SKM-1 (cell line): Measurements from ENCODE around the gene CNNM2.
"Not testable (repeated sequence)": the region's sequence is repeated elsewhere in the genome, so short reads cannot be mapped to it uniquely, and the experiment has no call there.

Experiments used
- DNase-seq: peaks from one replicate; lab custom pipeline; 2025; ENCODE audit not compliant: unreplicated experiment; lab: John Stamatoyannopoulos, UW

CNNM2 gene

DNA sequence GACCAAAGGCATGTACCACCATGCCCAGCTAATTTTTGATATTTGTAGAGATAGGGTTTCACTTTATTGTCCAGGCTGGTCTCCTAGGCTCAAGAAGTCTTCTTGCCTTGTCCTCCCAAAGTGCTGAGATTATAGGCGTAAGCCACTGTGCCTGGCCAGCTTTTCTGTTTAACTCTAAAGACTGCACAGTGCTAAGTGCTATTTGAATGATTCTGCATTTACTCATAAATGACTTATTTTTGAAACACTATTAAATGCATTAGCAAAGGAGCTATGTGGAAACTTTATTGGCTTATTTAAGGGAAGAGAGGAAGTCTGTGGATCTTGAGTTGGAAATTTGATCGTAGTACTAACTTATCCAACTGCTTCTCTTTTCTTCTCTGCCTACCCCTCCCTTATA is 185.9 kb downstream of the CNNM2 start:
- DNase-seq: no peak

DNA sequence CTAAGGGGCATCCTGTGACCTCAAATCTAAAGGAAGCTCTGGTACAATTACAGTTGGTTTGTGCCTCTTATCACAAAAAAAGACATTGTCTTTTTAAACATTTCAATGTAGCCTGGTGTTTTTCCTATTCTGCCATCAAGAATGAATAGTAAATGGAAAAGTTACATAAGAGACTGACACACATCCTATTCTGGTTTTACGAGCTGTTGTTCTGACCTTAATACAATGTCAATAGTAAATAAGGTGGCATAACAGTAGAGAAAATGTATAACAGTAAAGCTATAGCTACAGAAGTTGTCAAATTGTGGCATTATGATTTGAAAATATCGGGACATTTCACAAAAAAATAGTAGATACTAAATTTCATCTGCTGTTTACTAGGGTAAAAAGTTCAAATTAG is 186.6 kb downstream of the CNNM2 start:
- no peak for DNase-seq

DNA sequence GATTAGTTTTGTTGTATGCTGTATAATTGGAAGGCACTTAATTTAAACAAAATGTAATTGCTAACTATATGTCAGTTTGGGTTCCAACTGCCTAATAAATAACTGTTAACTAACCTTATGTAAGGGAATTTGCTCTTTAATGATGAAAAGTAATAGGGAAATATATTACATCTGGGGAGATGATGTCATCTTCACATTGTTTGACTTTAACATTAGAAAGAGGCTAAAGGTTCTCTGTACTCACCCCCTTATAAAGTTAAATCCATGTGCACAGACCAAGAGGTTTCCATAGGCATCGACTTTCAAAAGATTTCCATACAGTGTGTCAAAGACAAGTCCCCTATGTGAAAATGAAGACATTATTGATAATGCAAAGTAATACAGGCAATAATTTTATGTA is 187.4 kb downstream of the CNNM2 start:
- no peak for DNase-seq

DNA sequence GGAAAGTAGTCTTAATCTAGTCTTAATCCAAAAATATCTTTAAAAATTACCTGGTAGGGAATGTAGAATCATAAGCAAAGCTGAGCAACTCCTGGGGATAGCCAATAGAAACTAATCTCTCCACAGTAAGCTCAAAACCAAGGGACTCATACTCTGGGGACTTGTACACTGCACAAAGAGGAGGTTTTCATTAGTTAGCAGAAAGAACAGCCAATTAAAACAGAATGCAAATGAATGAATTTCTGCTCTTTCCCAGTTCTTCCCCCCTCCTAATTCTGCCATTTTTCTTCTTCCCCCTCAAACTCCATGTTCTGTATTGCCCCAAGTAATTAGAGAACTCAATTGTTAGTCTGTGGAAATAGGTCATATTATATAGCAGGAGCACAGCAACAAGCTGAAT is 188.4 kb downstream of the CNNM2 start:
- DNase-seq: no peak

DNA sequence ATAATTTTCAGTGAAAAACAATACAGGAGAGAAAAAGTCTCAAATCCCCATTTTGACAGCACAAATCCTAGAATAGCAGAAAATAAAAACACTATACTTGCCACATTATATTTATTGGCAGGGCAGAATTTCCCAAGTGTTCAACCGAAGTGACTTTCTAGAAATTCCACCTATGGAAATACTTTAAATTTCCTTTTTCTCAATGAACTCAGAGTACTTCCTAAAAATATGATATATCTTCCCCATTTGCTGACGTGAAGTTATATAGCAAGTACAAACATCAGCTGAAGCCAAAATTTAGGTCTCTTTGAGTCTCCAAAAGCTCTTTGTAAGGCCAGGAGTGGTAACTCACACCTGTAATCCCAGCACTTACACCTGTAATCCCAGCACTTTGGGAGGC is 191.7 kb downstream of the CNNM2 start:
- DNase-seq: no peak

DNA sequence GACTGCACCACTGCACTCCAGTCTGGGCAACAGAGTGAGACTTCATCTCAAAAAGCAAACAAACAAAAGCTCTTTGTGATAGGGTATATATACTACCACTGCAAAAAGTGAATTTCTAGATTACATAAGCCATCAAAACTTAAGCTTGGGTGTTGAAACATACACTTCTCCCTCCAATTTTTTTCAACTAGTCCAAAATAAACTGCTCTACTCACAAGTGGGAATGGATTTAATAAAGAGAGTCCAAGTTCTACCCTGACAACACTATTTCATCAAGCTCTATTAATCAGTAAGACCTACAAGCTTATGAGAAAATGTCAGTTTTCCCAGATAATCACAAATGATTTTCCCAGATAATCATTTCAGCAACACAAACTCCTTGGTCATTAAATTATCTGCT is 192.3 kb downstream of the CNNM2 start:
- DNase-seq: no peak

DNA sequence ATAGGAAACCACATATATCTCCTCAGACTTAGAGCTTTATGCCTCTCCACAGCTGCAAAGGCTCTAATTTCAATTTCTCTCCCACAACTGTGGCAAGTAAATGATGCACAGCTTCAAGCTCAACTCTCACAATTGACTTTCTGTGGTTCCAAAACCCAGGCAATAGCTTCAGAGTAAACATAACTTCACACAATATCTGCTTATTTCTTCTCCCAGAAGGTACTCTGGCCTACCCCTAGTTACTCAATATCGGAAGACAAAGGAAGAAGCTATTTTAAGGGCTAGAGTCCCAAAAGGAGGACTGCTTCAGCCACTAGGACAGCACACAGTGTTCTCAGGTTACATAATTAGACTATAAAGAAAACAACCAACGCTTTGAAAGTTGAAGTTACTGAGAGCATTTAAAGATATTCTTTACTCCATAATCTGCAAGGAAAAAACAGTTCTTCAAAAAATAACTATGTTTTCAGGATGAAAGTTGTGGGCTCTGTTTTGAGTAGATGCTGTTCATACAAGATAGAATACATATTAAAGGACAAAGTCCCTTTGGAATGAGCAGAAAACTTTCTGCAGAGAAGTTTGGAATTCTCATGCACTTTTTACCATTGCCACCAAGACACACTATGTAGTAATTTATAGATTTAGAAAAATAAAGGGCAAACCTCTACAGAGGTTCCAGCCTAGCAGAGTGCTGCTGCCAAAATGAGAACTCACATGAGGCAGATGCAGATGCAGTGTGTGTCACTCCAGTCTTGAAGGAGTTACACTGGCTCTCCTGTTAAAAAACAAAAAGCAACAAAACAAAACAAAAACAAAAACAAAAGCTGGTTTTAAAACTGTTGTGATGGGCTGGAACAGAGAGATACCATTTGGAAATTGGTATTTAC is 193.2 kb downstream of the CNNM2 start:
- no peak for DNase-seq

DNA sequence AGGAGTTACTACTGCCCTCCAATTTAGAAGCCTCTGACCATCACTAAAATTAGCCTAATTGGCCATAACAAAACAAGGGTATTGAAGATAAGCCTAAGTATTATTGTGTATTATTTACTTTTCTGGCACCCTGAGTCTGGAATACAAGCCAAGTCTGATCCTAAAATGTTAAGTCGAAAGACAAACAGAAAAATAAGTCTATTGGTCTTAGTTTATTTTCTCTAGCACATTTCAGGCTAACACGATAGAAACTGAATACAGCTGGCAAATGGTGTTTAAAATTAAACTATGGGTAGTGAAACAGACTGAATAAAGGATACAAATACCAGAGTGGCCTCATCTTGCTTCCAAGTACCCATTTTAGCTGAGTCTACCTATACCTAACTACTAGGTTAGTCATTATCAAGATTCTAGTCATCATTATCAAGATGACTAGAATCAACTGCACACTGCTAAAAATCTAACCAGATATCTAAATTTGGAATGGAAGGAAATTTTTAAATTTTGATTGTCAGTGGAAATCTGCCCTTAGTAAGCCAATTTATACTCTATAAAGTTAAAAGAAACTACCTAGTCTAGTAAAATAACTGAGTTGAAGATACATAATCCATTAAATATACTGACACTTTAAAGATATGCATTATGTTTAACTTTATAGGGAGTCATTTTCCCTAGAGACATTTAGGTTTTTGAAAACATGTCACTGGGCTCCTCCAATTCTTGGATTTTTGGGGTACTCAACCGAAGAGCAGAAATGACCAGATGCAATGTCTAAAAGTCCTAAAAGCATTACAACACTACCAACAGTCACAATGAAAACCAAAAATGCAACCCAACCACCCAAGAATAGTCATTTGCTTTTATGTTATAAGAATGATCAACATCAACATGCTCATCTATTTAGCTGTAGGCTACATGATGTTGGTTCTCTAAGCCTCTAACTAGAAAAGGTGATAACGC is 194.1 kb downstream of the CNNM2 start:
- no peak for DNase-seq

DNA sequence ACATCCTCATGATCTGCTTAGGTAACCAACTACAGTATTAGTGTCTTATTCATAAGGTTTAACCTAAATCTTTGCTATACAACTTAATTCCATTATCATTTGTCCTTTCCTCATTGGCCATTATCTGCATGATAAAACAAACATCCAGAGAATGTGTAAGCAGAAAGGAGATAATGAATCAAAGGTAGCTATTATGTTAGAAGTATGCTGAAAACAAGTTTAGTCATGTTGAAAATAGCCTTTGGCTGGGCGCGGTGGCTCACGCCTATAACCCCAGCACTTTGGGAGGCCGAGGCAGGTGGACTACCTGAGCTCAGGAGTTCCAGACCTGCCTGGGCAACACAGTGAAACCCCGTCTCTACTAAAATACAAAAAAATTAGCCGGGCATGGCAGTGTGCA is 196.8 kb downstream of the CNNM2 start:
- DNase-seq: no peak

DNA sequence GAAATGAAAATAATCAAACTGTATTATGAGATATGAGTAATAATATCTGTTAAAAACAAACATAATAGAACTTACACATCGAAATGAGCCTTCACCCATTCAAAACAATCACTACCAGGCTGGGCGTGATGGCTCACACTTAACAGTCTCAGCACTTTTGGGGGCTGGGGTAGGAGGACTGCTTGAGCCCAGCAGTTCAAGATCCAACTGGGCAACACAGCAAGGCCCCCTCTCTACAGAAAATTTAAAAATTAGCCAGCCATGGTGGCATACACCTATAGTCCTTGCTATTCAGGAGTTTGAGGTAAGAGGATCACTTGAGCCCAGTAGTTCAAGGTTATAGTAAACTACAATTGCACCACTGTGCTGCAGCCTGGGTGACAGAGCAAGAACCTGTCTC is 199.2 kb downstream of the CNNM2 start:
- no peak for DNase-seq

DNA sequence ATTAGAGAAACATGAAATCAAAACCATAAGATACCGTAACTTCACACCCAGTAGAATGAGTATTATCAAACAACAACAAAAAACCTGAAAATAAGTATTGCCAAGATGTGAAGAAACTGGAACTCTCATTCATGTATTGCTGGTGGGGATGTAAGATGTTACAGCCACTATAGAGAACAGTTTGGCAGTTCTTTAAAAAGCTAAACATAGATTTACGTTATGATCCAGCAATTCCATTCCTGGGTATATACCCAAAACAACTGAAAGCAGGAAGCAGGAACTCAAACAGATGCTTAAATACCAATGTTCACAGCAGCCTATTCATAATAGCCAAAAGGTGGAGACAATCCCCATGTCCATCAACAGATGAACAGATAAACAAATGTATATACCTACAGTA is 202.5 kb downstream of the CNNM2 start:
- no peak for DNase-seq

DNA sequence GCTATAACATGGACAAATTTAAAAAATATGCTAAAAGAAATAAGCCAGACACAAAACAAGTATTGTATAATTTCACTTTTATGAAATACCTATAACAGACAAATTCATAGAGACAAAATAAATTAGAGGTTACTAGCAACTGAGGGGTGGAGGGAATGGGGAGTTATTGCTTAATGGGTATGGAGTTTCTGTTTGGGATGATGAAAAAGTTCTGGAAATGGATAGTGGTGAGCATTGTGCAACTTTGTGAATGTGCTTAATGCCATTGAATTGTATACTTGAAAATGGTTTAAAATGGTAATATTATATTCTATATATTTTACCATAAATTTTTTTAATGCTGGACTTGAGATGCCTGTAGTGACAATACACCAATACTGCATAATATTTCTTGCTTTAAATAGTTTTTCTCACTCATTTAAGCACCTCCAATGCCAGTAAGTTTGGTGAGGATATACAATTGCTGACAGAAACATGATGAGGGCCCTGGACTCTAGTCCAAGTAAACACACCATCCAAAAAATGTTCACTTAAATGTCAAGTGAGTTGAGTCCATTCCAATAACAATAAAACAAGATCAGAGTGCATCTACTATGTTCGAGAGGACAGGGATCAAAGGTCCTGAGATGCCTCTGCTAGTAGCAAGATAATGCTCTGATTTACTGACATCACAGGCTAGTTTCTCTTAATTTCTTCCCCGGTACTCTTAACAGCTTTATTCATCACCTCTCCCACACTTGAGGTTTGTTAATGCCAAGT is 203.1 kb downstream of the CNNM2 start:
- DNase-seq: no peak

DNA sequence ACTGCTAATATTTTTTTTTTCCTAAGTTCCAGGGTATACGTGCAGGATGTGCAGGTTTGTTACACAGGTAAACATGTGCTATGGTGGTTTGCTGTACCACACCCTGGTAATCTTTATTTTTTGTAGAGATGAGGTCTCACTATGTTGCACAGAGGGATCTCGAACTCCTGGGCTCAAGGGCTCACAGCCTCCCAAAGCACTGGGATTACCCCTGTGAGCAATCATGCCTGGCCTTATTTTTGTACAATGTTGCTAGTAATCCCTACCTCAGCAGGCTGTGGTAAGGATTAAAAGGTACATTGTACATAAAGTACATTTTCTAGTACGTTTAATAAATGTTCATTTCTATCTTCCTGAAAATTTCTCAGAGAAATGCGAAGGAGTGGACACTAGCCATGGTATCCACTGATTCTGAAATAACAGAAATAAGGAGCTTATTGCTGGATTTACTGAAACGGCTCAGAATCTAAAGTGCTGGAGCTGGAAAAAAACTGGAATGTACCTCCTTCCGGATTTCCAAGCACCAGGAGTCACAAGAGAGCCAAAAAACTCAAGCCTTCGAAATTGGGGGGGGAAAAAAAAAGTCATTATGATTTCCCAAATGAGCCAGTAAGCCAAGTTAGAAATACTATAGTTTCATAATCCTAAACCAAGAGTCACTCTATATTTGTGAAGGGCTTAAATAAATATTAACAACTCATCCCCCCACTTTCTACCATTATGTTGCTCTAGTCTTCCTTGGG is 205.4 kb downstream of the CNNM2 start:
- DNase-seq: no peak

DNA sequence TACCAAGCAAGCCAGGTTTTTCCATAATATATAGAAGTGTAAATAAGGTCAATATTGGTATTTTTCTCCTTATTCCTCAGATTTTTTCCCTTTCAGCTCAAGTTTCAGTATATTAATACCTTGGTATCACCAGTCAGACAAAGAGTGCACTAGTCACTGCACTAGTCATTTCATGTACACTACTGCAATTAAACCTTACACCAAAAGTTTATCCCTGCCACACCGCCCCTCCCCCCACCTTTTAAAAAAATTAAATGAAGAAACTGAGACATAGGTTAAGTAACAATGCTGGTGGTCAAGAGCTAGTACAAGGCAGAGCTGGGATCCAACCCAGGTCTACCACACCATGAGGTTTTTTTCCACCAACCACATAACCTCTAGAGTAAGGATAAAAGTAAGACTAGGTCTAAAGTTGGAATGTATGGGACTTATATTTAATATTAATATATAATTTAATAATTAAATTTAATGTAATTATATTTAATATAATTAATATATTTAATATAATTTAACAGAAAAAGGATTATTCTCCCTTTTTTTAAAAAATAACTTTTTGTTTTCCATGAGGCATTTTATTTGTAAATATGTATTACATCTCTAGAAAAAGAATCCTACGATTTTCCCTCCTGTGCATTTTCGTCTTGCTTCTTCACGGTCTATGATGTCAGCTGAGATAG is 206.5 kb downstream of the CNNM2 start:
- DNase-seq: no peak

DNA sequence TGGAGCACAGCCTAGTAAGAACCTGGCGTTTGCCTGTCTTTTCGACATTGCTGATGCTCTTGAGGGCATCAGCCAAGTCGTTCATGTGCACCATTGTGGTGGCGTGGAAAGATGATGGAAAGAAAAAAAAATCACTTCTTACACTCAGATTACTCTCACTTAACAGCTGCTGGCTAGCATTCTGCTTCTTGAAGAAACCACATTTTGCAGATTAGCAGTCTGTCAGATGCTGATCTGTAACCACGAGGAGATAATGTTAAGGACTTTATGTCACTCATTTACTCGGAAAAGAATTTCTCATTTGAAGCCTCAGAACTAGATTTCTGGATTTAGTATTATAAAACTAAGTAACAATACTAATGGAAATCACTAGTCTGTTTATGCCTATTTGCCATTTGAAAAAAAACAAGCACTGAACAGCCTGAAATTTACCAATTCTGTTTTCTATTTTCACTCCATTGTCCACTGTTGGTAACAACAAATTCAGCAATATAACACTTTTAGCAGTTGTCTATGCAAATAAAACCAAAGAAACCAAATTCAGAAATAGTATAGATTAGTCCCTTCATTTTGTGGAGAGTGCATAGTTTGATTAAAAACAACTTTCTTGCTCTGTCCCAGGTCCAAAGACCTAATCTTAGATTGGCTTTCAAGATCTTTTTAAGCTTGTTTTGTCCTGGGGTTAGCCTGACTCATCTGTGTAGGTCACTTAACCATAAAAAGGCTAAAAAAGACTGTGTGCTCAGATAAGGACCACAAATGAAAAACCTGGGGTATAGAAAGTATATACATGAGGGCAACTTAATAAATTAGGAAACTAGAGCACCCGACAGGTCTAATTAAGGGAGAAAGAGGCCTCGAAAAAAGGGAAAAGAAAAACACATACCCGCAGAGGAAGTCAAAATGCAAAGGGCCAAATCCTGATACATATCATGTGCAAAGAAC is 207.5 kb downstream of the CNNM2 start:
- DNase-seq: no peak

DNA sequence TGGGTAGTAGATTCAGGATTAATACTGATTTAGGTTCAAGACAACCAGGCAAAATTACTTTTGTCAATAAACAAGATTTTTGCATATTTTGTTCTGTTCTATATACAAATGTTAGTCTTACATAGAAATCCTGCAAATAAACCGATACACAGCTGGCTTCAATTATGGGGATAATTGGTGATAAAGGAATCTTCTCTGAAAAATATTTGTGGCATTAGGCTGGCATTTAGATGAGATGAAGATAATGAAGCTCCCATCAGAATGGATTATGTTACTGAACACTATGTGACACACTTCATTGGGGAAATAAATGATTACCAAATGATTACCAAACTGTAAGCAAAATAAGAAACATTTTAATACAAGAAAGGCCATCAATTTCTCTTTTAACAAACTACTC is 209.1 kb downstream of the CNNM2 start:
- DNase-seq: no peak

DNA sequence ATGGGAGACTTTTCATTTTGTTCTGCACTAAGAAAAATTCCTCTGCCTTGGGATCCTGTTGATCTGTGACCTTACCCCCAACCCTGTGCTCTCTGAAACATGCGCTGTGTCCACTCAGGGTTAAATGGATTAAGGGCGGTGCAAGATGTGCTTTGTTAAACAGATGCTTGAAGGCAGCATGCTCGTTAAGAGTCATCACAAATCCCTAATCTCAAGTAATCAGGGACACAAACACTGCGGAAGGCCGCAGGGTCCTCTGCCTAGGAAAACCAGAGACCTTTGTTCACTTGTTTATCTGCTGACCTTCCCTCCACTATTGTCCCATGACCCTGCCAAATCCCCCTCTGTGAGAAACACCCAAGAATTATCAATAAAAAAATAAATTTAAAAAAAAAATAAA is 212.1 kb downstream of the CNNM2 start:
- not testable (repeated sequence) for DNase-seq

DNA sequence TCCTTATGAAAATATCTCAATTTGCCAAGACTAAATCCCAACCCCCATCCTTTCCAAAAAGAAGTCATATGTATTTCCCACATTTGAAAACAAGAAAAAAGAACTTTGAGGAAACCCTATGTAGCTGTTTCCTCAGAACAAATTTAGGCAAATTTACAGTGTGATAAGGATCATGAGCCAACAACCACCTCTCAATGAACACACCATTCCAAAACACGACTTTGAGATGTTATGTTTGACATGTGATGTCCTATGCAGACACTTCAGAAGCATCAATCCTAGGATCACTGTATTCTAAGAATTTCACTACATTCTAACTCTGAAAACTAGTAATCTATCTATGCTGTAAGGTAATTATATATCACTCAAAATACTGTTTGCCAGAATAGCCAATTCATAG is 212.8 kb downstream of the CNNM2 start:
- DNase-seq: no peak

DNA sequence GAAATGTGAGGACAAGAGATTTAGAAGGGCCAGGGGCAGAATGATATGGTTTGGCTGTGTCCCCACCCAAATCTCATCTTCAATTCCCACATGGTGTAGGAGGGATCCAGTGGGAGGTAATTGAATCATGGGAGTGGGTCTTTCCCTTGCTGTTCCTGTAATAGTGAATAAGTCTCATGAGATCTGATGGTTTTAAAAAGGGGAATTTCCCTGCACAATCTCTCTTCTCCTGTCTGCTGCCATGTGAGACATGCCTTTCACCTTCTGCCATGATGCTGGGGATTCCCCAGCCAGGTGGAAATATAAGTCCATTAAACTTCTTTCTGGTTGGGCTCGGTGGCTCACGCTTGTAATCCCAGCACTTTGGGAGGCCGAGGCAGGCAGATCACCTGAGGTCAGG is 217.1 kb downstream of the CNNM2 start:
- not testable (repeated sequence) for DNase-seq
